AG04450 (cell line): ENCODE data around the gene COL6A5. TPM values are rescaled to one million over a fixed set of nuclear protein-coding genes. Genes with fewer than 3 reads are reported as not detected.
"Not testable (repeated sequence)": the region's sequence is repeated elsewhere in the genome, so short reads cannot be mapped to it uniquely, and the experiment has no call there.

ENCODE experiments used
- CTCF ChIA-PET: fragments of 300-600, 350-600 bp; formaldehyde crosslinking; extraction: SDS; loops from one replicate; lab custom pipeline; 2022; ENCODE audit warnings: antibody characterized with exemption, inconsistent platforms; lab: Charles Lee
- POLR2A ChIA-PET: fragments of 350-600 bp; formaldehyde crosslinking; extraction: SDS; loops from one replicate; lab custom pipeline; 2021; ENCODE audit warnings: antibody characterized with exemption, inconsistent platforms; lab: Yijun Ruan, JAX
- DNase-seq: peaks from one replicate; pipeline ENCODE4 v3.0.0-alpha.2; 2011; ENCODE audit warnings: low read depth, low spot score
- H3K27ac ChIP-seq: one replicate; pipeline ENCODE4 v1.5.1; 2012; ENCODE audit warnings: low read depth, low read length, control low read depth
- H3K27me3 ChIP-seq: one replicate; pipeline ENCODE4 v1.6.0; 2012; ENCODE audit warnings: low read length; ENCODE audit not compliant: control insufficient read depth, insufficient read depth
- H3K4me3 ChIP-seq: 2 replicates; pipeline ENCODE4 v1.5.1; 2011; ENCODE audit warnings: mild to moderate bottlenecking, low read depth, low read length, control low read depth
- H3K9me3 ChIP-seq: 2 replicates; pipeline ENCODE4 v1.5.1; 2012; ENCODE audit warnings: low read length; ENCODE audit not compliant: control insufficient read depth, insufficient read depth
- polyA plus RNA-seq: library from polyadenylated mRNA; depleted of rRNA; stranded (reverse); fragments of >200 nt; gene quantifications from 2 replicates; pipeline ENCODE4 v1.2.3, GENCODE V29; 2011
- TF ChIP-seq, protein P1 (sequence below): IDR thresholded peaks from 2 replicates; pipeline ENCODE4 v1.5.1; 2011; ENCODE audit warnings: low read depth, low read length, control low read depth, inconsistent platforms

COL6A5 gene
- polyA plus RNA-seq, 1 experiment = not detected

DNA sequence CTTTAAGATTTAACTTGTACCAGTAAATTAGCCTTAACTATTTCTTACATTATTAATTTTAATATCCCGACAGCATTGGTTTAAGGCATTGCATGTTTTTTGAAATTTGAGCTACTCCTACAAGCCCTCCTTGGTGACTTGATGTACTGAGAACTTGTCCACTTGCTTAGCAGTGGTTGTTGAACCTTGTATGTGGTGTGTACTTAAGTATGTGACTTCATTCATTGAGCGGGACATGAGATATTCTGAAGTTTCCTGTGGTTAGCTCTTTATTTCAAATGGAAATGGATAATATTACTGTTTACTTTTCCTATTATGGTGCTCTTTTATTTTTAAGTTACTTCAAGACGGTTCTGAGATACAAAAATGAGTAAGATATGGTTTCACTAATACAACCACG is 3.6 kb upstream of the COL6A5 start:
- CTCF ChIA-PET = interaction anchor here (0.5 to 0.8 kb wide), 2 partner anchors 66 to 417 kb away, joined by 3 to 5 read pairs; no protein-coding TSS in a partner anchor
- Histone ChIP-seq H3K27ac (no peak overlapping the region), H3K9me3 (no peaks in the 10 kb centered on the region), H3K27me3 (peaks cover 8% of the 10 kb centered on the region), H3K4me3 (no peak overlapping the region)
- DNase-seq = no peak
- TF ChIP-seq, protein P1, sequence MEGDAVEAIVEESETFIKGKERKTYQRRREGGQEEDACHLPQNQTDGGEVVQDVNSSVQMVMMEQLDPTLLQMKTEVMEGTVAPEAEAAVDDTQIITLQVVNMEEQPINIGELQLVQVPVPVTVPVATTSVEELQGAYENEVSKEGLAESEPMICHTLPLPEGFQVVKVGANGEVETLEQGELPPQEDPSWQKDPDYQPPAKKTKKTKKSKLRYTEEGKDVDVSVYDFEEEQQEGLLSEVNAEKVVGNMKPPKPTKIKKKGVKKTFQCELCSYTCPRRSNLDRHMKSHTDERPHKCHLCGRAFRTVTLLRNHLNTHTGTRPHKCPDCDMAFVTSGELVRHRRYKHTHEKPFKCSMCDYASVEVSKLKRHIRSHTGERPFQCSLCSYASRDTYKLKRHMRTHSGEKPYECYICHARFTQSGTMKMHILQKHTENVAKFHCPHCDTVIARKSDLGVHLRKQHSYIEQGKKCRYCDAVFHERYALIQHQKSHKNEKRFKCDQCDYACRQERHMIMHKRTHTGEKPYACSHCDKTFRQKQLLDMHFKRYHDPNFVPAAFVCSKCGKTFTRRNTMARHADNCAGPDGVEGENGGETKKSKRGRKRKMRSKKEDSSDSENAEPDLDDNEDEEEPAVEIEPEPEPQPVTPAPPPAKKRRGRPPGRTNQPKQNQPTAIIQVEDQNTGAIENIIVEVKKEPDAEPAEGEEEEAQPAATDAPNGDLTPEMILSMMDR = no peak
- POLR2A ChIA-PET = no interaction called here

DNA sequence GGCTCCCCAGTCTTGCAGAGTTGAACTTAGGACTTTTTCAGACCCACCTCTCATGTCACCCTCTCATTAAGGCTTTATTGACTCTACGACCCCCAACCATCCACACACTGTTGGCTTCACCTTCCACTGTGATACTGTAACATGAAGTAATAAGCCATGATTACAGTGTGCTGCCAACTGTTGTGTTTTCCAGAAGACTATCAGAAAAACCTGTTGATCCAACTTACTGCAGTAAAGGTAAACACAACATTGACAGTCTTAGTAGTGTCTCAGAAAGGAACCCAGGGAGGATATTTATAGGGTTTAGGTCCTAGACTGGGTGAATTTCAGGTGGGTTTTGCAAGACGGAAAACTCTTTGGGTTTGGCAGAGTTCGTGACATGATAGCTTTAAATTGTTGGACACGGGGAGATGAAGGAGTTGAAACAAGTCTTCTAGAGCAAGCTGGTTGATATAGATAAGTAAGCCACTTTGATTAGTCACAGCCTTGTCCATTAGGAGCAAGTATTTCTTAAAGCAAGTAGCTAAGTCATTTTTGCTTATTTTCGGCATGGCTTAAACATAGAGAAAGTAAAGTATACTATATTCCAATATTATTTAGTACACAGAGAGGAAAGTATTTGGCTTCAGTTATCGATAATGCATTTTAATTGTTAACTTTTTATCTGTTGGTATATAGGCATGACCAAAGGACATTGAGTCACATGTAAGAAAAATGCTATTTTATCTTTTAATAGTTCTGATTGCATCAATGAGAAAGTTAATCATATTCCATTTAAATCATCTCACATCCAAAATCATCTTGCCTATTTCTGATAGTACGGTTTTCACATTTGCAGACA is 2.4 kb upstream of the COL6A5 start:
- Histone ChIP-seq H3K27me3 (peaks cover 8% of the 10 kb centered on the region), H3K4me3 (no peak overlapping the region), H3K9me3 (no peaks in the 10 kb centered on the region), H3K27ac (no peak overlapping the region)
- ChIA-PET POLR2A (no interaction called here), CTCF (no interaction called here)
- TF ChIP-seq, protein P1 = no peak
- DNase-seq = no peak

GRCh38 chr3:130348258-130348657 is 2.8 kb downstream of the COL6A5 start:
- CTCF ChIA-PET = not testable (repeated sequence)

GRCh38 chr3:130354430-130354829 is 9.0 kb downstream of the COL6A5 start:
- no peaks in the 10 kb centered on the region for H3K27me3 ChIP-seq
- H3K4me3 ChIP-seq = no peak overlapping the region
- ChIA-PET POLR2A (no interaction called here), CTCF (no interaction called here)
- TF ChIP-seq, protein P1 = no peak
- no peaks in the 10 kb centered on the region for H3K9me3 ChIP-seq
- no peak for DNase-seq
- no peak overlapping the region for H3K27ac ChIP-seq

More at GRCh38 chr3:130348258-130348657, 2.8 kb downstream of the COL6A5 start:
- H3K27me3 ChIP-seq, H3K27ac ChIP-seq, H3K9me3 ChIP-seq, H3K4me3 ChIP-seq, DNase-seq, POLR2A ChIA-PET: not testable (repeated sequence)

DNA sequence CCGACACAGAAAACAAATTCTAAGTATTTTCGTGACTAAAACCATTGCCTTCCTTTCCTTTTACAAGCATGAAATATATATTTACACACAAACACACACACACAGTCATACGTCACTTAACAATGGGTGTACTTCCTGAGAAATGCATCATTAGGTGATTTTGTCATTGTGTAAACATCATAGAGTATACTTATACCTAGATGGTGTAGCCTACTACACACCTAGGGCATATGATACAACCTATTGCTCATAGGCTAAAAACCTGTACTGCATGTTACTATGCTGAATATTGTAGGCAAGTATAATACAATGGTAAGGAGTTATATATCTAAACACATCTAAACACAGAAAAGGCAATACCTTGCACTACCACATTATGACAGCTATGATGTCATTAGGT is 28.6 kb downstream of the COL6A5 start:
- Histone ChIP-seq H3K27ac (no peak overlapping the region), H3K27me3 (no peaks in the 10 kb centered on the region), H3K9me3 (no peaks in the 10 kb centered on the region), H3K4me3 (no peak overlapping the region)
- POLR2A ChIA-PET = no interaction called here
- no peak for DNase-seq
- TF ChIP-seq, protein P1 = no peak
- CTCF ChIA-PET = no interaction called here
